ENCODE results near the gene CRK.
"Not testable (repeated sequence)": the region's sequence is repeated elsewhere in the genome, so short reads cannot be mapped to it uniquely, and the experiment has no call there.

CRK gene

GRCh38 chr17:1462164-1463112 is 6.4 kb upstream of the CRK start:
- Mint-ChIP-seq H3K4me3 (no peak overlapping the region), H3K4me1 (peaks cover 27% of the 10 kb centered on the region), H3K9me3 (no peaks in the 10 kb centered on the region), H3K27ac (no peak overlapping the region), H3K36me3 (no peaks in the 10 kb centered on the region), H3K27me3 (peaks cover 79% of the 10 kb centered on the region)
- DNase-seq = no peak
- CTCF ChIA-PET = no interaction called here

- no peak overlapping the region for H3K4me3 Mint-ChIP-seq
- peaks cover 34% of the 10 kb centered on the region for H3K4me1 Mint-ChIP-seq
- no peak for DNase-seq
- H3K36me3 Mint-ChIP-seq = peaks cover 2% of the 10 kb centered on the region
- no peaks in the 10 kb centered on the region for H3K9me3 Mint-ChIP-seq
- CTCF ChIA-PET = no interaction called here
- peaks cover 89% of the 10 kb centered on the region for H3K27me3 Mint-ChIP-seq
- no peak overlapping the region for H3K27ac Mint-ChIP-seq
Observed at GRCh38 chr17:1461198-1461944, 5.3 kb upstream of the CRK start.

- Mint-ChIP-seq H3K27me3 (peaks cover 85% of the 10 kb centered on the region), H3K4me3 (no peak overlapping the region), H3K9me3 (no peaks in the 10 kb centered on the region), H3K36me3 (peaks cover 2% of the 10 kb centered on the region), H3K27ac (no peak overlapping the region), H3K4me1 (peaks cover 35% of the 10 kb centered on the region)
- CTCF ChIA-PET = interaction anchor here (2.0 kb wide), 1 partner anchor 95 kb away, joined by 4 read pairs; no protein-coding TSS in a partner anchor
- DNase-seq = no peak
Observed at GRCh38 chr17:1460233-1460632, 4.2 kb upstream of the CRK start.

DNA sequence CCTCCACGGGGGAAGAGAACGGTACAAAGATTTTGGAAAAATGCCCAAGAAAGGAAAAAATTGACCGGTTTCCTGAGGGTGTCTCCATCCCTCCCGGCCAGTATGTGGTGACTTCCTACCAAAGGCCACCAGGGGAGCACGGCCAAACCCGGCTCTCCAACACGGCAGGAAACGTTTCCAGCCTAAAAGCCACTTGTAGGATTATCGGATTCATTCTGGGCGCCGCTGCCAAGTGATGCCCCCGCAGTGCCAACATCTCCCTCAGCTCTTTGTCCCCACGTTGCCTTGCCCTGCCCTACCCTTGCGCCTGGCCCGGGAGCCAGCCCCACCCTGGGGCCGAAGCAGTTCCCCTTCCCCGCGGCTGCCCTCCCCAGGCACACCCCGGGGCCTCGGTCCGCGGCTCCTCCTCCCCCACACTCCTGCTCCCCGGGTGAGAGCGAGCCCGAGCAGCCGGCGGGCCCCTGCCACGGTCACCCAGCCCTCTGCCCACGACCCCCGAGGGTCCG is 688 bp downstream of the CRK start:
- H3K27ac Mint-ChIP-seq = peak overlapping the region; percentile 91
- no peaks in the 10 kb centered on the region for H3K9me3 Mint-ChIP-seq
- CTCF ChIA-PET = no interaction called here
- peaks cover 44% of the 10 kb centered on the region for H3K4me1 Mint-ChIP-seq
- DNase-seq = peak; percentile 58
- H3K27me3 Mint-ChIP-seq = peaks cover 43% of the 10 kb centered on the region
- peak overlapping the region; percentile 91 for H3K4me3 Mint-ChIP-seq
- H3K36me3 Mint-ChIP-seq = peaks cover 10% of the 10 kb centered on the region

GRCh38 chr17:1454541-1454940 is 1.5 kb downstream of the CRK start:
- H3K9me3 Mint-ChIP-seq = no peaks in the 10 kb centered on the region
- DNase-seq = no peak
- H3K4me3 Mint-ChIP-seq = peak overlapping the region; percentile 91
- H3K27ac Mint-ChIP-seq = peak overlapping the region; percentile 91
- CTCF ChIA-PET = interaction anchor here (1.5 kb wide), 1 partner anchor 89 kb away, joined by 4 read pairs; no protein-coding TSS in a partner anchor
- H3K4me1 Mint-ChIP-seq = peaks cover 45% of the 10 kb centered on the region
- H3K27me3 Mint-ChIP-seq = peaks cover 34% of the 10 kb centered on the region
- H3K36me3 Mint-ChIP-seq = peaks cover 11% of the 10 kb centered on the region

- H3K9me3 Mint-ChIP-seq, DNase-seq: not testable (repeated sequence)
- CTCF ChIA-PET = interaction anchor here (1.5 kb wide), 1 partner anchor 88 kb away, joined by 4 read pairs; no protein-coding TSS in a partner anchor
- H3K4me3 Mint-ChIP-seq = peak overlapping the region; percentile 38
- H3K27me3 Mint-ChIP-seq = peaks cover 26% of the 10 kb centered on the region
- peaks cover 53% of the 10 kb centered on the region for H3K4me1 Mint-ChIP-seq
- H3K36me3 Mint-ChIP-seq = peaks cover 19% of the 10 kb centered on the region
- H3K27ac Mint-ChIP-seq = peak overlapping the region; percentile 28
Observed at GRCh38 chr17:1453694-1454093, 2.3 kb downstream of the CRK start.

GRCh38 chr17:1452836-1453235 is 3.2 kb downstream of the CRK start:
- H3K27ac Mint-ChIP-seq = no peak overlapping the region
- peaks cover 60% of the 10 kb centered on the region for H3K4me1 Mint-ChIP-seq
- peaks cover 19% of the 10 kb centered on the region for H3K36me3 Mint-ChIP-seq
- CTCF ChIA-PET = interaction anchor here (1.3 kb wide), 1 partner anchor 87 kb away, joined by 3 read pairs; no protein-coding TSS in a partner anchor
- no peak overlapping the region for H3K4me3 Mint-ChIP-seq
- no peaks in the 10 kb centered on the region for H3K9me3 Mint-ChIP-seq
- no peak for DNase-seq
- H3K27me3 Mint-ChIP-seq = peaks cover 17% of the 10 kb centered on the region

GRCh38 chr17:1450261-1450660 is 5.8 kb downstream of the CRK start:
- not testable (repeated sequence) for H3K27me3 Mint-ChIP-seq, H3K4me3 Mint-ChIP-seq, H3K9me3 Mint-ChIP-seq, H3K27ac Mint-ChIP-seq, DNase-seq
- CTCF ChIA-PET = interaction anchor here (0.9 to 2.5 kb wide), 2 partner anchors 60 to 85 kb away, joined by 3 to 9 read pairs; no protein-coding TSS in a partner anchor
- H3K4me1 Mint-ChIP-seq = peaks cover 68% of the 10 kb centered on the region
- H3K36me3 Mint-ChIP-seq = peaks cover 21% of the 10 kb centered on the region

GRCh38 chr17:1449412-1449967 is 6.5 kb downstream of the CRK start:
- no peaks in the 10 kb centered on the region for H3K27me3 Mint-ChIP-seq
- no peak for DNase-seq
- CTCF ChIA-PET = interaction anchor here (0.9 to 2.5 kb wide), 2 partner anchors 61 to 84 kb away, joined by 3 to 9 read pairs; no protein-coding TSS in a partner anchor
- H3K27ac Mint-ChIP-seq = no peak overlapping the region
- H3K9me3 Mint-ChIP-seq = no peaks in the 10 kb centered on the region
- peaks cover 18% of the 10 kb centered on the region for H3K36me3 Mint-ChIP-seq
- no peak overlapping the region for H3K4me3 Mint-ChIP-seq
- peaks cover 60% of the 10 kb centered on the region for H3K4me1 Mint-ChIP-seq

DNA sequence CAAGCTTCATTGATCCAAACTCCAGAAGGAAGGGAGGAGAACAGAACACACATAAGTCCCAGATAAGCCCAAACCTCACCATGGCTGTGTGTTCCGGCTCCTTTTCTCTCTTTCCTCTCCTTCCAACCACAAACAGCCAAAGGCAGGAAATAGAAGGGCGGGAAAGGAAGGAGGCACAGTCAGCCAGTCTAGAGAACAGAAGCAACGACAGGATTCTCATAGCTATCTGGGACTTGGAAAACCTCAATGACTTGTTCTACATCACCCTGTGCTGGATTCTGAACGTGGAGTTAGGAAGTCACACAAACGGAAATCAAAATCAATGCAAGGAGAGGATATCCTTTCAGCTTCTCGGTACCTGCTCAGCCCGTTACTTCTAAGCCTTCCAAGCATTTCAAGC is 9.0 kb downstream of the CRK start:
- peaks cover 39% of the 10 kb centered on the region for H3K4me1 Mint-ChIP-seq
- no peaks in the 10 kb centered on the region for H3K27me3 Mint-ChIP-seq
- H3K9me3 Mint-ChIP-seq = no peaks in the 10 kb centered on the region
- H3K27ac Mint-ChIP-seq = peak overlapping the region; percentile 55
- peak overlapping the region; percentile 35 for H3K4me3 Mint-ChIP-seq
- peaks cover 13% of the 10 kb centered on the region for H3K36me3 Mint-ChIP-seq
- DNase-seq = no peak
- CTCF ChIA-PET = no interaction called here

DNA sequence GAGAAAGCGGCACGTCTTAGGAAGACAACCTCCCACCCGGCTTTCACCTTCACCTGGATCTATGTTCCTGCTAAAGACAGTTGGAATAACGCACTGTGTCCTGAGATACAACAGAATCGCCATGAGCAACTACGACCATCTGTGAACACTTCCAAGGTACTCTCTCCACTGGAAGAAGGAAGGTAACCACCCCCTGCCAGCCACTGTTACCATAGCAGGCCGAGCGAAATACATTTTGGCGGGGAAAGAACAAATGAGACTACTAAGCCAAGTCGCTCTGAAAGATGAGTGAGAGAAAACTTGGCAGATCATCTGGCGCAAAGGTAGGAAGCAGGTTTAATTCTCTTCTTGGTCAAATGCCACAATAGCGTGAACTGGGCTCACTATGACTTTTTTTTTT is 9.8 kb downstream of the CRK start:
- peaks cover 12% of the 10 kb centered on the region for H3K36me3 Mint-ChIP-seq
- peaks cover 34% of the 10 kb centered on the region for H3K4me1 Mint-ChIP-seq
- no peaks in the 10 kb centered on the region for H3K9me3 Mint-ChIP-seq
- H3K27ac Mint-ChIP-seq = peak overlapping the region; percentile 7
- no peak for DNase-seq
- no peaks in the 10 kb centered on the region for H3K27me3 Mint-ChIP-seq
- CTCF ChIA-PET = no interaction called here
- no peak overlapping the region for H3K4me3 Mint-ChIP-seq

- CTCF ChIA-PET, H3K27me3 Mint-ChIP-seq, DNase-seq, H3K4me3 Mint-ChIP-seq, H3K9me3 Mint-ChIP-seq: not testable (repeated sequence)
- peaks cover 12% of the 10 kb centered on the region for H3K36me3 Mint-ChIP-seq
- H3K27ac Mint-ChIP-seq = peak overlapping the region; percentile 7
- H3K4me1 Mint-ChIP-seq = peaks cover 34% of the 10 kb centered on the region
Observed at GRCh38 chr17:1445695-1446094, 10.3 kb downstream of the CRK start.

- H3K4me3 Mint-ChIP-seq, H3K27me3 Mint-ChIP-seq, H3K36me3 Mint-ChIP-seq, H3K9me3 Mint-ChIP-seq, CTCF ChIA-PET, H3K27ac Mint-ChIP-seq, DNase-seq: not testable (repeated sequence)
- peaks cover 17% of the 10 kb centered on the region for H3K4me1 Mint-ChIP-seq
Observed at GRCh38 chr17:1442721-1443120, 13.3 kb downstream of the CRK start.

DNA sequence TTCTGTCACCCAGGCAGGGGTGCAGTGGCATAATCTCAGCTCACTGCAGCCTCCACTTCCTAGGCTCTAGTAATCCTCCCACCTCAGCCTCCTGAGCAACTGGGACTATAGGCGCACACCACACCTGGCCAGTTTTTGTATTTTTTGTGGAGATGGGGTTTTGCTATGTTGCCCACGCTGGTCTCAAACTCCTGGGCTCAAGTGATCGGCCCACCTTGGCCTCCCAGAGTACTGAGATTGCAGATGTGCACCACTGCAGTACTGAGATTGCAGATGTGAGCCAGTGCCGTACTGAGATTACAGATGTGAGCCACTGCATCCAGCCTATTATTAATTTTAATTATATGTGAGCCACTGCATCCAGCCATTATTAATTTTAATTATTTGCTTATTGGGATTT is 13.8 kb downstream of the CRK start:
- peaks cover 12% of the 10 kb centered on the region for H3K4me1 Mint-ChIP-seq
- CTCF ChIA-PET = no interaction called here
- H3K27me3 Mint-ChIP-seq = no peaks in the 10 kb centered on the region
- peaks cover 6% of the 10 kb centered on the region for H3K36me3 Mint-ChIP-seq
- no peak overlapping the region for H3K27ac Mint-ChIP-seq
- no peaks in the 10 kb centered on the region for H3K9me3 Mint-ChIP-seq
- no peak for DNase-seq
- H3K4me3 Mint-ChIP-seq = no peak overlapping the region

Measured in activated naive CD4-positive, alpha-beta T cell treated with anti-CD3 and anti-CD28 coated beads, Interleukin-2, amount 10 ng/mL, durations not matched to agents 7 days and 5 days (primary cell).